ENCODE results near the gene SSNA1. TPM values are rescaled to one million over a fixed set of nuclear protein-coding genes. Genes with fewer than 3 reads are reported as not detected.

The SSNA1 gene
- total and polyA plus RNA-seq, 2 experiments from 2014 or later: 64.5 to 110 TPM

- H3K27me3 ChIP-seq: no peaks in the 10 kb centered on the region
- H3K4me3 ChIP-seq: no peak overlapping the region
- no peak for TF ChIP-seq CTCF (IDR thresholded peaks at IDR 0.05; ENCODE audit: low read depth, low read length)
- H3K9me3 ChIP-seq (ENCODE audit: low read depth): no peaks in the 10 kb centered on the region
- H3K36me3 ChIP-seq: peaks cover 16% of the 10 kb centered on the region
- peaks cover 18% of the 10 kb centered on the region for H3K4me1 ChIP-seq (ENCODE audit: low read depth)
- H3K27ac ChIP-seq: no peak overlapping the region
- DNase-seq (ENCODE audit: low read depth in 1 of 2, low spot score in 1 of 2): no peak
These were observed 2.1 kb upstream of the SSNA1 start for GRCh38 chr9:137186385-137186784.

GRCh38 chr9:137187386-137187785 is 1.1 kb upstream of the SSNA1 start:
- no peak for DNase-seq (ENCODE audit: low read depth in 1 of 2, low spot score in 1 of 2)
- Histone ChIP-seq H3K27me3 (no peaks in the 10 kb centered on the region), H3K36me3 (peaks cover 19% of the 10 kb centered on the region), H3K4me3 (peak overlapping the region; percentile 82), H3K9me3 (ENCODE audit: low read depth) (no peaks in the 10 kb centered on the region), H3K27ac (no peak overlapping the region), H3K4me1 (ENCODE audit: low read depth) (peaks cover 18% of the 10 kb centered on the region)
- TF ChIP-seq CTCF (IDR thresholded peaks at IDR 0.05; ENCODE audit: low read depth, low read length): no peak

GRCh38 chr9:137188086-137188489 is 388 bp upstream of the SSNA1 start:
- H3K9me3 ChIP-seq (ENCODE audit: low read depth): no peaks in the 10 kb centered on the region
- no peak for TF ChIP-seq CTCF (IDR thresholded peaks at IDR 0.05; ENCODE audit: low read depth, low read length)
- H3K27me3 ChIP-seq: no peaks in the 10 kb centered on the region
- peak overlapping the region; percentile 82 for H3K4me3 ChIP-seq
- peaks cover 12% of the 10 kb centered on the region for H3K36me3 ChIP-seq
- DNase-seq (ENCODE audit: low read depth in 1 of 2, low spot score in 1 of 2): no peak
- H3K27ac ChIP-seq: peak overlapping the region; percentile 96
- peaks cover 18% of the 10 kb centered on the region for H3K4me1 ChIP-seq (ENCODE audit: low read depth)

- TF ChIP-seq CTCF (IDR thresholded peaks at IDR 0.05; ENCODE audit: low read depth, low read length): no peak
- peak overlapping the region; percentile 82 for H3K4me3 ChIP-seq
- no peaks in the 10 kb centered on the region for H3K9me3 ChIP-seq (ENCODE audit: low read depth)
- H3K4me1 ChIP-seq (ENCODE audit: low read depth): peaks cover 18% of the 10 kb centered on the region
- no peak for DNase-seq (ENCODE audit: low read depth in 1 of 2, low spot score in 1 of 2)
- no peaks in the 10 kb centered on the region for H3K27me3 ChIP-seq
- peak overlapping the region; percentile 96 for H3K27ac ChIP-seq
- peaks cover 7% of the 10 kb centered on the region for H3K36me3 ChIP-seq
These were observed 1.1 kb downstream of the SSNA1 start for GRCh38 chr9:137189297-137190295.

GRCh38 chr9:137190315-137190856 is 1.9 kb downstream of the SSNA1 start:
- Histone ChIP-seq H3K27me3 (no peaks in the 10 kb centered on the region), H3K4me1 (ENCODE audit: low read depth) (peaks cover 18% of the 10 kb centered on the region), H3K27ac (peak overlapping the region; percentile 96), H3K9me3 (ENCODE audit: low read depth) (no peaks in the 10 kb centered on the region), H3K4me3 (no peak overlapping the region), H3K36me3 (peaks cover 7% of the 10 kb centered on the region)
- DNase-seq (ENCODE audit: low read depth in 1 of 2, low spot score in 1 of 2): no peak
- TF ChIP-seq CTCF (IDR thresholded peaks at IDR 0.05; ENCODE audit: low read depth, low read length): no peak
